ENCODE data around the gene GMEB2.
"Not testable (repeated sequence)": the region's sequence is repeated elsewhere in the genome, so short reads cannot be mapped to it uniquely, and the experiment has no call there.

GMEB2 gene

GRCh38 chr20:63572788-63573646, 53.9 kb downstream of the GMEB2 start:
- H3K4me3 ChIP-seq (ENCODE audit: control insufficient read depth, low read depth, low read length) = peak overlapping the region; percentile 74
- no peak for DNase-seq (ENCODE audit: low read depth)
- no peak for TF ChIP-seq CTCF (conservative IDR thresholded peaks at IDR 0.05; ENCODE audit: control insufficient read depth, insufficient read depth, low read depth, low read length)

- DNase-seq (ENCODE audit: low read depth) = no peak
- H3K4me3 ChIP-seq (ENCODE audit: control insufficient read depth, low read depth, low read length) = no peak overlapping the region
- TF ChIP-seq CTCF (conservative IDR thresholded peaks at IDR 0.05; ENCODE audit: control insufficient read depth, insufficient read depth, low read depth, low read length) = no peak
Measured at GRCh38 chr20:63572071-63572787, 54.7 kb downstream of the GMEB2 start.

DNA sequence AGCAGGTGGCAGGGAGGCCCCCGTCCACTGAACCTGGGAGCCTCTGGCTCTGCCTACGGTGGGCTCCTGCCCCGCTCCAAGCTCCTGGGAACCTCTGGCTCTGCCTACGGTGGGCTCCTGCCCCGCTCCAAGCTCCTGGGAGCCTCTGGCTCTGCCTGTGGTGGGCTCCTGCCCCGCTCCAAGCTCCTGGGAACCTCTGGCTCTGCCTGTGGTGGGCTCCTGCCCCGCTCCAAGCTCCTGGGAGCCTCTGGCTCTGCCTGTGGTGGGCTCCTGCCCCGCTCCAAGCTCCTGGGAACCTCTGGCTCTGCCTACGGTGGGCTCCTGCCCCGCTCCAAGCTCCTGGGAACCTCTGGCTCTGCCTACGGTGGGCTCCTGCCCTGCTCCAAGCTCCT, 55.8 kb downstream of the GMEB2 start:
- H3K4me3 ChIP-seq (ENCODE audit: control insufficient read depth, low read depth, low read length); DNase-seq (ENCODE audit: low read depth): not testable (repeated sequence)

GRCh38 chr20:63570281-63571086, 56.4 kb downstream of the GMEB2 start:
- TF ChIP-seq CTCF (conservative IDR thresholded peaks at IDR 0.05; ENCODE audit: control insufficient read depth, insufficient read depth, low read depth, low read length) = no peak
- H3K4me3 ChIP-seq (ENCODE audit: control insufficient read depth, low read depth, low read length) = no peak overlapping the region
- DNase-seq (ENCODE audit: low read depth) = no peak

- no peak for DNase-seq (ENCODE audit: low read depth)
- H3K4me3 ChIP-seq (ENCODE audit: control insufficient read depth, low read depth, low read length) = no peak overlapping the region
- TF ChIP-seq CTCF (conservative IDR thresholded peaks at IDR 0.05; ENCODE audit: control insufficient read depth, insufficient read depth, low read depth, low read length) = no peak
Measured at GRCh38 chr20:63568986-63569949, 57.6 kb downstream of the GMEB2 start.

- DNase-seq (ENCODE audit: low read depth) = no peak
- no peak for TF ChIP-seq CTCF (conservative IDR thresholded peaks at IDR 0.05; ENCODE audit: control insufficient read depth, insufficient read depth, low read depth, low read length)
- H3K4me3 ChIP-seq (ENCODE audit: control insufficient read depth, low read depth, low read length) = no peak overlapping the region
Measured at GRCh38 chr20:63568170-63568981, 58.5 kb downstream of the GMEB2 start.
